ENCODE results near the gene RNF123. TPM values are rescaled to one million over a fixed set of nuclear protein-coding genes. Genes with fewer than 3 reads are reported as not detected.

The RNF123 gene
- total RNA-seq, 4 donors from 2014 or later: 34.6 to 99.5 (median 52.1) TPM

DNA sequence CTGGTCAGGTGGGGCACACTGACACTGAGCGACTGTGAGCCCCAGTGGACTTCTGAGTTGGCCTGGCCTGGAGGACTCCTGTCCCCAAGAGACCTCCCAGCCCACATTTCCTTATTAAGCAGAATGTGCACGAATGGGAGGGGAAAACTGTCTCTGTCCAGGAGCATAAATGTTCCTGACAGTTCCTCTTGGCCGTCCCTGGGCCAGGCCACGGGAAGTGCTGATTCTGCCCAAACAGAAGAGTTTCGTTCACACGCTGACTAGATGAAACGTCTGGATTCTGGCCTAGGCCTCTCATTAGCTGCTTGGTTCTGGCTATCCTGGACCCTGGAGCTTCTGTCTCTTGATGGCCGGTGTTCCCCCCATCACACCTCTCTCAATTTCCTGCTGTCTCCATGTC is 44.7 kb upstream of the RNF123 start:
- intact Hi-C loops (cut with DNase I; ENCODE audit: low total_unique reads) (no loop called here), in situ Hi-C loops (cut with MboI; ENCODE audit: low pct_ligation_motif_present in 1 of 4, low pct_unique_long_range_greater_than_20kb in 1 of 4, low sequenced_read_pairs in 3 of 4) (no loop called here)
- Histone ChIP-seq H3K27ac (no peak overlapping the region), H3K27me3 (no peaks in the 10 kb centered on the region), H3K4me1 (no peaks in the 10 kb centered on the region), H3K36me3 (no peaks in the 10 kb centered on the region), H3K9me3 (no peaks in the 10 kb centered on the region), H3K4me3 (no peak overlapping the region)
- no peak for DNase-seq
- 60 to 75% methylated on average over 1 to 8 of the region's 8 CpGs for WGBS, 2 donors (ENCODE audit: low coverage in 1 of 2)
- TF ChIP-seq EP300 (IDR thresholded peaks at IDR 0.05; ENCODE audit: low read depth) (no peak), POLR2A (IDR thresholded peaks at IDR 0.05) (no peak), POLR2AphosphoS5 (IDR thresholded peaks at IDR 0.05) (no peak)
- TF ChIP-seq, protein P1, sequence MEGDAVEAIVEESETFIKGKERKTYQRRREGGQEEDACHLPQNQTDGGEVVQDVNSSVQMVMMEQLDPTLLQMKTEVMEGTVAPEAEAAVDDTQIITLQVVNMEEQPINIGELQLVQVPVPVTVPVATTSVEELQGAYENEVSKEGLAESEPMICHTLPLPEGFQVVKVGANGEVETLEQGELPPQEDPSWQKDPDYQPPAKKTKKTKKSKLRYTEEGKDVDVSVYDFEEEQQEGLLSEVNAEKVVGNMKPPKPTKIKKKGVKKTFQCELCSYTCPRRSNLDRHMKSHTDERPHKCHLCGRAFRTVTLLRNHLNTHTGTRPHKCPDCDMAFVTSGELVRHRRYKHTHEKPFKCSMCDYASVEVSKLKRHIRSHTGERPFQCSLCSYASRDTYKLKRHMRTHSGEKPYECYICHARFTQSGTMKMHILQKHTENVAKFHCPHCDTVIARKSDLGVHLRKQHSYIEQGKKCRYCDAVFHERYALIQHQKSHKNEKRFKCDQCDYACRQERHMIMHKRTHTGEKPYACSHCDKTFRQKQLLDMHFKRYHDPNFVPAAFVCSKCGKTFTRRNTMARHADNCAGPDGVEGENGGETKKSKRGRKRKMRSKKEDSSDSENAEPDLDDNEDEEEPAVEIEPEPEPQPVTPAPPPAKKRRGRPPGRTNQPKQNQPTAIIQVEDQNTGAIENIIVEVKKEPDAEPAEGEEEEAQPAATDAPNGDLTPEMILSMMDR (IDR thresholded peaks at IDR 0.05): no peak

DNA sequence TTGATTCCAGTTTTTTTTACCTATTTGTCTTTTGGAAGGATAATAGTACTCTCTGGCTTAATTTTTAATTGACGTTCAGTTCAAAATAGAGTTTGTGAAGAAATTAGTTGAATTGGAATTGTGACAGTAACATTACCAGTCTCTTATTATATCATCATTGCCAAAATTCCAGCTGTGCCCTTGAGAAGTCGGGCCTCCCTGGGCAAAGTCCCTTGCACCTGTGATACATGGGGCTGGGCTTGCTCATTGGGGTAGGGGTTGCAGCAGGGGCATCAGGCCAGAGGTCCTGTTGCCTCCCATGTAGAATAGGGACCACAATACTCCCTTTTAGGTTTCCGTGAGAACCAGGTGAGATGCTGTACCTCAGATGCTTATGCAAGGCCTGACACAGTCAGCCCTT is 43.1 kb upstream of the RNF123 start:
- Histone ChIP-seq H3K4me3 (no peak overlapping the region), H3K9me3 (no peaks in the 10 kb centered on the region), H3K4me1 (no peaks in the 10 kb centered on the region), H3K27me3 (no peaks in the 10 kb centered on the region), H3K27ac (no peak overlapping the region), H3K36me3 (no peaks in the 10 kb centered on the region)
- TF ChIP-seq POLR2AphosphoS5 (IDR thresholded peaks at IDR 0.05) (no peak), EP300 (IDR thresholded peaks at IDR 0.05; ENCODE audit: low read depth) (no peak), POLR2A (IDR thresholded peaks at IDR 0.05) (no peak)
- TF ChIP-seq, protein P1 (IDR thresholded peaks at IDR 0.05): no peak
- intact Hi-C loops (cut with DNase I; ENCODE audit: low total_unique reads) (no loop called here), in situ Hi-C loops (cut with MboI; ENCODE audit: low pct_ligation_motif_present in 1 of 4, low pct_unique_long_range_greater_than_20kb in 1 of 4, low sequenced_read_pairs in 3 of 4) (no loop called here)
- WGBS, 2 donors (ENCODE audit: low coverage in 1 of 2): 73 to 80% methylated on average over 2 to 3 of the region's 3 CpGs
- DNase-seq: no peak

DNA sequence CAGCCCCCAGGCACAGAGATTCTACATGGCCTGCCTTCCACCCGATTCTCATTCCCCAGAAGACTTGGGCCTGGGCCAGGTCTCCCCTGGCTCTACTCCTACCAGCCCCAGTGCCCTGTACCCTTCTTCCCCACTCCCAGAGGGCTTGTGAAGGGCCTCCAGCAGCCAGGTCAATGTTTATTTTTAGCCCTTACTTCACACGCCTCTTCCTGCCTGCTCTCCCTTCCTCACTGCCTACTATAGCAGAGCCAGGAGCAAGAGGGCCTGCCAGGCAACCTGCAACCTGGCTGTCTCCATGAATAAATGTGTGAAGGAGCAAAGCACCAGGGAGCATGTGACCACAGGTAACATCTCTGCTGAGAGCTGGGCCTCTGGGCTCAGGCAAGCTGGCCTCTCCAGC is 41.6 kb upstream of the RNF123 start:
- no peak overlapping the region for H3K27ac ChIP-seq
- no peaks in the 10 kb centered on the region for H3K4me1 ChIP-seq
- 60% methylated on average over 2 of the region's 2 CpGs; no CpG with 5 or more reads in 1 of the 2 donors for WGBS, 2 donors (ENCODE audit: low coverage in 1 of 2)
- no peak overlapping the region for H3K4me3 ChIP-seq
- H3K36me3 ChIP-seq: no peaks in the 10 kb centered on the region
- no peaks in the 10 kb centered on the region for H3K9me3 ChIP-seq
- in situ Hi-C loops (cut with MboI; ENCODE audit: low pct_ligation_motif_present in 1 of 4, low pct_unique_long_range_greater_than_20kb in 1 of 4, low sequenced_read_pairs in 3 of 4) (no loop called here), intact Hi-C loops (cut with DNase I; ENCODE audit: low total_unique reads) (no loop called here)
- DNase-seq: no peak
- TF ChIP-seq POLR2AphosphoS5 (IDR thresholded peaks at IDR 0.05) (no peak), POLR2A (IDR thresholded peaks at IDR 0.05) (no peak), EP300 (IDR thresholded peaks at IDR 0.05; ENCODE audit: low read depth) (no peak)
- TF ChIP-seq, protein P1 (IDR thresholded peaks at IDR 0.05): no peak
- H3K27me3 ChIP-seq: no peaks in the 10 kb centered on the region

DNA sequence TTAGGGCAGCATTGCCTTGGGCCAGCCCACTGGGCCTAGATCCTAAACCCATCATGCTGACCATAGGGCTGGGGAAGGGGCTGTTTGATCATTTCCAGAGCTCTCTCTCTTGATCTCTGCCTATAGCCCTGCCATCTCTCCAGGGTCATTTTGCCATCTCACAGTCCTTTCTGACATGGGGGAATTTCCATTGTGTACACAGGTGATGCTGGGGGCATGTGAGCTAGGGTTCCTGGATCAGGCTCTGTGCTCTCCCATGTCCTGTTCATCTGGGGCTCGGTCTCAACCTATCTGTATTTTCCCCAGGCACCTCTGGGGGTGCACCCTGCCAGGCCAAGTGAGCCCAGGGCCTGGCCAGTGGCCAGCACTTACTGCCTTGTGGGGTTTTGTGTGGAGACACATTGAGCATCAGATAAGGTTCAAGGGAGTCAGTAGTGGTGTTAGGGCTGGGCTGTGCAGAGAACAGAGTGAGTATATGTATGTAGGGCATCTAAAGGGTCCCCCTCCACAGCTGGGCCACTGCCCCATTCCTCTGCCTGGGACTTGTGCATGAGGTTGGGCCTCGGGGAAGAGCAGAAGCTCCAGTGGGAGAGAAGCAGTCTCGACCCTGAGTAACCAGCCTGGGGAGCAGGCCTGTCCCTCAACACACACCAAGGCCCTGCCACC is 40.9 kb upstream of the RNF123 start:
- TF ChIP-seq POLR2A (IDR thresholded peaks at IDR 0.05) (no peak), POLR2AphosphoS5 (IDR thresholded peaks at IDR 0.05) (no peak), EP300 (IDR thresholded peaks at IDR 0.05; ENCODE audit: low read depth) (no peak)
- TF ChIP-seq, protein P1 (IDR thresholded peaks at IDR 0.05): no peak
- no peak overlapping the region for H3K4me3 ChIP-seq
- no peaks in the 10 kb centered on the region for H3K4me1 ChIP-seq
- no peaks in the 10 kb centered on the region for H3K27me3 ChIP-seq
- WGBS, 2 donors (ENCODE audit: low coverage in 1 of 2): 70% methylated on average over 3 of the region's 3 CpGs; no CpG with 5 or more reads in 1 of the 2 donors
- in situ Hi-C loops (cut with MboI; ENCODE audit: low pct_ligation_motif_present in 1 of 4, low pct_unique_long_range_greater_than_20kb in 1 of 4, low sequenced_read_pairs in 3 of 4) (no loop called here), intact Hi-C loops (cut with DNase I; ENCODE audit: low total_unique reads) (no loop called here)
- no peak overlapping the region for H3K27ac ChIP-seq
- H3K36me3 ChIP-seq: no peaks in the 10 kb centered on the region
- DNase-seq: no peak
- H3K9me3 ChIP-seq: no peaks in the 10 kb centered on the region

Data from transverse colon (tissue), 4 donors.